Stromal cell of bone marrow (primary cell): Measurements from ENCODE around the gene SUN5.
"Not testable (repeated sequence)": the region's sequence is repeated elsewhere in the genome, so short reads cannot be mapped to it uniquely, and the experiment has no call there.

Experiments used
- DNase-seq: peaks from one replicate; pipeline ENCODE4 v3.0.0-alpha.2; 2012; ENCODE audit warnings: low read depth

The SUN5 gene

GRCh38 chr20:32977281-32978008 is 26.8 kb downstream of the SUN5 start:
- no peak for DNase-seq

DNA sequence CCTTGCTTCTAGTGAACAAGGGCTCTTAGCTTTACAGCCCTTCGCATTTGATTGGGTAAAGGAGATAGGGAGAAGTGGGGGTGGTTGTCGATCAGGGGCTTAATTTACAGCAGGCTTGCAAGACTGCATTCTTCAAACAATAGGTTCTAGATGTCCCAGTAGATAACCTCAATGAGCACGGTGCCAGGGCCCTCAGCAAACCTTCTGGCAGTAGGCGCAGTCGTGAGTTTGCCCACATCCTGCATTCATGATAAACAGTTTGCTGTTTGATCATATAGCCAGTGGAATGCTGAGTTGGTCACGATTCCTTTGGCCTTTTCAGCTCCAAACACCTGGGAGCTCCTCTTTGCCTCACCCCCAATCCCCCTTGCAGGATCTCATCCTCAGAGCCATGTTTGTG is 27.5 kb downstream of the SUN5 start:
- no peak for DNase-seq

DNA sequence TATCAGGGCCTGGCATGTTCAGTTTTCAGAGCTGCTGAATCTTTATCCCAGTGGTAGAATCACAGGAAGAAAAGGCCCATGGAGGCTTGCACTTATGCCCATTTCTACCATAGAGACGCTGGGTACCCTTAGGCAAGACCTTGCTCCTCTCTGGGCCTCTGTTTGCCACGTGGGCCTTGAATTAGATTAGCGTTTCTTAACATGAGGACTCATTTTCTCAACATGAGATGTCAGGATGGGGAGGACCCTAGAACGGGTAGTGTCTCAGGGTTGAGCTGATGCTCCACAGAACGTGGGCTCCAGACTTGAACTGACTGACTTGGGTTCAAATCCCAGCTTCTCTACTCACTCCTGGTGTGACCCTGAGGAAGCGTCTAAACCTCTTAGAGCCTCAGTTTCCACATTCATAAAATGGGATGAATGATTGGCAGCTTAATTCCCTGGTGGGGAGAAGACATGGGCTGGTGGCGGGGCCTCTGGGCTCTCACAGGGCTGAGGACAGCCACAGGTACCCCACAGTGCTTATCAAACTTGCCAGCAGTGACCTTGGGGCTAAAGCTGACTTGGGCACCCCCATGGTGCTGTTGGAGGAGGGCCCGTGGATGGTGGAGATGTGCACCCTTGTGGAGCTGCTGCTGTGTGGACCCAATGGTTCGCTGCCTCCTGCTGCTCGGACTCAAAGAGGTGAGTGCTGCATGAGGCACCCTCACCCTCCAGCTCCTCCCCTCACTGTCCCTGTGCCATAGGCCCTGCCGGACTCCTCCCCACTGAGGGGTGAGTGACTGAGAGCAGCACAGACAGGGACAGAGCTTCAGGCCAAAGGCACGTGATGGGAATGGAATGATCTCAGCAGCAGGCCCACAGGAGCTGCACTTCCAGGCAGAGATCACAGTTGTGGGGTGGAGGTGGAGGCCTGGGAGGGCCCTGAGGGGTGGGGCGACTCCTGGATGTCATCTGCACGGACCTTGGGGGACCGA is 28.2 kb downstream of the SUN5 start:
- DNase-seq: no peak

DNA sequence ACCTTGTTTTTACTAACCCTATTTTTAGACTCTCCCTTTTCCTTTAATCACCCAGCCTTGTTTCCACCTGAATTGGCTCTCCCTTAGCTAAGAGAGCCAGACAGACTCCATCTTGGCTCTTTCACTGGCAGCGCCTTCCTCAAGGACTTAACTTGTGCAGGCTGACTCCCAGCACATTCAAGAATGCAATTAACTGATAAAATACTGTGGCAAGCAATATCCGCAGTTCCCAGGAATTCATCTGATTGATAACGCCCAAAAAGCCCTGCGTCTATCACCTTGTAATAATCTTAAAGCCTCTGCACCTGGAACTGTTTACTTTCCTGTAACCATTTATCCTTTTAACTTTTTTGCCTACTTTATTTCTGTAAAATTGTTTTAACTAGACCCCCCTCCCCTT is 29.1 kb downstream of the SUN5 start:
- DNase-seq: not testable (repeated sequence)

GRCh38 chr20:32974204-32975064 is 29.8 kb downstream of the SUN5 start:
- not testable (repeated sequence) for DNase-seq

GRCh38 chr20:32973077-32973717 is 31.0 kb downstream of the SUN5 start:
- DNase-seq: no peak

DNA sequence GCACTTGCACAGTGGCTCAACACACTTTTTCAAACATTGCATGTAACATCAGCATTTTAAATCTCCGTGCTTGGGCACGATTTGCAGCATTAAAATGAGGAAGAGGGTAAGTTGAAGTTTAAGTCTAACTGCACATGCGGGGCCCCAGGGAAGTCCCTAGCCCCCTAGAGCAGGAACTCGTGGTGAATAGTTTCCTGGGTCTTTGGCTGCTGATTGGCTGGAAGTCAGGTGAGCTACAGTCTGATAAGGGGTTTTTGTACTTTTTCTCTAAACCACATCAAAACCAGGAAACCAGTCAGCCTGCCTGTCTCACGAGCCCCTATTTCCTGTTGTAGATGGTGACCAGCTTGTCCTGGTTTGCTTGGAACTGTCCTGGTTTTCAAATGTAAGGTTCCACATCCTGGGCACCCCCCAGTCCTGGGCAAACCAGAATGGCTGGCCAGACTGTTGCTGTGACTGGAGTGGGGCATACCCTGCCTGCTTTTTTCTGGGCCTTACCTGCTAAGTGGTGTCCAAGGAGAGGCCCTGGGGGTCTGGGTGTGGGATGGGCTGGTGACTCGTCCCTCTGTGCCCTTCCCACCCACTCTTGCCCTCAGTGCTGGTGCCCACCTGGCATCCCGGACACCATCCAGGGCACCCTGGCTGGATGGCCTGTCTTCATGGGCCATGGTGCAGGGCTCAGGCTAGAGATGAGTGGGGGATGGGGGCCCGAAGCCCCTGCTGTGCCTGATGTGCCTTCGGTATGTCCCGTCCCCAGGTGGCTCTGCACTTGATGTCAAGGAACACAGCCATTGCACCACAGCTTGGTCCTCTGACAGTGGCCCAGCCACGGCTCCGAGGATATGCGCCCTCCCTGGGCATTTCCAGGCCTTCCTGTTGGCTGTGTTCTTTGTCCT is 31.8 kb downstream of the SUN5 start:
- DNase-seq: no peak

DNA sequence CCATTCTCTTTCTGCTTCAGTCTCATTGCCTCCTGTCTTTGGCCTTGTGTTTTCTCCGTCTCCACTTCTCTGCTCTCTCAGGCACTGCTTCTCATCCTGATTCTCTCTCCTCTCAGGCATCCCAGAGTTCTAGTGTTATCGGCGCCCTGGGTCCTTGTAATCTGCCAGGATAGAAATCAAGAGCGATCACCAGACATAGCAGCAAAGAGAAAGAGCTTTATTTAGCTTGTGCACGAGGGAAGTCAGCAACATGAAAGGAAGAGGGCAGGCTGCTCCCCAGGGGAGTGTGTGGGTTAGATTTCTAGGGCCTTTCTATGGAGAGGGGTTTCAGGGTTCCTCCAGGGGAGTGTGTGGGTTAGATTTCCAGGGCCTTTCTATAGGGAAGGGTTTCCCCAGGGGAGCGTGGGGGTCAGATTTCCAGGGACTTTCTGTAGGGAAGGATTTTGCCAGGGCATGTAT is 32.5 kb downstream of the SUN5 start:
- DNase-seq: no peak

- DNase-seq: no peak
Measured at GRCh38 chr20:32970973-32971300, 33.3 kb downstream of the SUN5 start.

DNA sequence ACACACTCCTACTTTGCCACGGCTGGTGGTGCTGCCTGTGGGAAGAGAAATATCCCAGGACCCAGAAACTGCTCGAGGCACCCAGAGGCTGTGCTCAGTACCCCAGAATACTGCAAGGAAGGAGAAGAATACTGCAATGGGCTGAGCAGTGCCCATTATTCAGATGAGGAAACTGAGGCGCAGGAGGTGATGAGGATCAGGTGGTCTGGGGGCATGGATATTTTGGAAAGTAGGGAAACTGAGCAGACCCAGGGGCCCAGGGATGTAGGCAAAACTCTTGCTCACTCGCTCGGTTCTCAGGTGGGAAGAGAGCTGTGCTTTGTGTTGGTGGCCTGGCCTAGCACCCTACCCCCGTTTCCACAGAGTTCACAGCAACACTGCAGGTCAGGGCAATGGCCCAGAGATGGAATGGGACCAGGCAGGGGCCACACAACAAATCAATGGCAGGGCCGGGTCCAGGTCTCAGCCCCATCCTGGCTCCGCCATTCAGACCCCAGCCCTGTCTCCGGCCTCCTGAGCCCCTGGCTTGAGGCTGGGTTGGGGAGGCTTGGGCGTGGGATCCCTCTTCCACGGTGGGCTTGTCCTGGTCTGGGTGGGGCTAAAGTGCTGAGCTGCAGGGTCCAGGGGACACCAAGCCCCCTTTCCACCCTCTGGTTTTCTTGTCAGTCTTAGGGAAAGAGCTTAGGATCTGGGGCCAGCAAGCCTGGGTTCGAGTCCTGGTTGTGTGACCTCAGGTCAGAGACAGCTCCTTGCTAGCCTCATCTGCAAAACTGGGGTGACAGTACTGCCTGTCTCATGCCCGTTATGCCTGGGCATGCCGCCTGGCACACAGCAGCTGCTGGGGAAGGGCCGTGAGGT is 33.9 kb downstream of the SUN5 start:
- no peak for DNase-seq

DNA sequence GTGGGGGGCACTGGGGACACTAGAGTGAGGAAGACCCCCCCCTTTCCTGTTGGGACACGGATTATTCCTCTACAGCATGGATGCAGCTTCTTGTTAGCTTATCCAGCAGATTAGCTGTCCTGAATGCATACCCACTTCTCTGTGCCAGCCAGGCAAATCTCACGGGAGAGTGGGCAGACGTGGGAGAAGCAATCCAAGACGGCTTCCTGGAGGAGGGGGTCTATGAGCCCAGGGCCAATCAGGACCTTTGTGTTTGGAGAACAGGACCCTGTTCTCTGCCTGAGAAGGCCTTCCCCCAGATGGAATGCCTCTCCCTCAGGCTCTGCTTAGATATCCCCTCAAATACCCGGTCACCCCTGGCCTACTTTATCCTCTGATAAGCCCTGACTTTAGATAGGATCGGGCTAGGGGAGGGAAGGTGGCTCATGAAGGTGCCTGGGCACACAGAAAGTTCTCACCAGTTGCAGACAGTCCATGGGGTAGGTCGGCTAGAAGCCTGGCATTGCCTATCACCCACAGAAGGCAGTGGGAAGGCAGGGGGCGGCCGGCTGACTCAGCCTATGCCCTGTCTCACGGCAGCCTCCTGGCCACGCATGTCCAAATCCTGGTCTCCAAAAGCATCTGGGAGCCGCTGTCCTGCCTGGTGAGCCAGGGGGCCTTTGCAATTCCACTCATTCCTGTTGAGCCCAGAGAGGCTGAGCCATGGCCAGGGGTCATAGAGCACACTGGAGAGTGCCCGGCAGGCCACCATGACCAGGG is 34.7 kb downstream of the SUN5 start:
- DNase-seq: no peak

DNA sequence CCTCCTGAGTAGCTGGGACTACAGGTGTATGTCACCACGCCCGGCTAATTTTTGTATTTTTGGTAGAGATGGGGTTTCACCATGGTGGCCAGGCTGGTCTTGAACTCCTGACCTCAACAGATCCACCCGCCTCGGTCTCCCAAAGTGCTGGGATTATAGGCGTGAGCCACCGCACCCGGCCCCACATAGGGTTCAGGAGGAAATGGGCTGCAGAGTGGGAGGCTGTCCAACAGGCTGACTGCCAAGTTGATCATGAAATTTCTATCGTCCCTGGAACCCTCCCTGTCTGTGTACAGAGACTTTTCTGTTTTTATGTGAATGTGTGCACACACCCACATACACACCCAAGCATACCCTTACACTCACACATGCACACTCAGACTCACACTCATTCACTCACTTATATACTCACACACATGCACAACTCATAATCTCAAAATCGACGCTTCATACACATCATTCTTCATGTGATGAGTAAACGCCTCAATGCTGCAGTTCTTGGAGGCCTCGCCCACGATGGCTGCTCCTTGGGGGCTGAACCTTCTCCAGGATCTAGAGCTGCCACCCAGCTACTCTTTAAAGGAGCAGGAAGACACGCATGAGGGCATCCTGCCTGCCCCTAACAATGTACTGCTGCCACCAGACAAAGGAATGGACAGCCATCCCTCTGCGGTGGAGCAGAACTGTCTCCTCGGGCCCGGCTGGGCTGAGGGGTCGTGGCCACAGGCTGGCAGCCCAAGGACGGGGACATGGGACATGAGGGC is 35.6 kb downstream of the SUN5 start:
- DNase-seq: no peak

GRCh38 chr20:32967961-32968457 is 36.2 kb downstream of the SUN5 start:
- no peak for DNase-seq

- DNase-seq: no peak
Measured at GRCh38 chr20:32966881-32967781, 37.1 kb downstream of the SUN5 start.

DNA sequence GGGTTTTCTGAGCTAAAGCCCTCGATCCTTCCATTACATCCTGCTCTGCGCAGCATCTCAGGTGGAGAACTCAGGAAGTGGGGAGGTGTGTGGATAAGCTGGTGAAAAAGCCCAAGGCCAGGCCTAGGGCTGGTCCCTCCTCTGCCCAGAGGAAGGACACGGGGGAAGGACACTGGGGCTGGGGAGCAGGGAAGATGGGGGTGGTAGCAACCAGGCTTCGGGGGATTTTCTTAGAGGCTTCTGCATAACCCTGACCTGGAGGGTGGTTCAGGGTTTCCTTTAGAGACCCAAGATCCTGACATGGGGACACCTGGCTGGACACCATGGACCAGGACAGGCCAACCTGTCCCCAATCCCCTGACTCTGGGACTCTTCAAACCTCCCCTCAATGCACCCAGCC is 37.9 kb downstream of the SUN5 start:
- no peak for DNase-seq

GRCh38 chr20:32965581-32966373 is 38.5 kb downstream of the SUN5 start:
- DNase-seq: no peak
